ENCODE results near the gene CDC6. TPM values are rescaled to one million over a fixed set of nuclear protein-coding genes. Genes with fewer than 3 reads are reported as not detected.

Gene CDC6
- total RNA-seq, 1 donor from 2014 or later, result 65.3 TPM

GRCh38 chr17:40320756-40321523 lies 33.3 kb downstream of the CDC6 start:
- Mint-ChIP-seq H3K36me3 (no peaks in the 10 kb centered on the region), H3K27ac (no peak overlapping the region), H3K4me1 (peaks cover 57% of the 10 kb centered on the region), H3K9me3 (no peaks in the 10 kb centered on the region), H3K27me3 (ENCODE audit: insufficient read depth, low read depth) (peaks cover 8% of the 10 kb centered on the region), H3K4me3 (peak overlapping the region; percentile 33)
- Histone ChIP-seq H3K27ac (no peak overlapping the region), H3K9me3 (ENCODE audit: low read depth) (no peaks in the 10 kb centered on the region), H3K79me2 (ENCODE audit: low read depth) (peaks cover 21% of the 10 kb centered on the region), H3K4me1 (peaks cover 28% of the 10 kb centered on the region), H3K4me2 (peak overlapping the region; percentile 11), H3K4me3 (no peak overlapping the region), H3F3A (ENCODE audit: low read depth) (peaks cover 18% of the 10 kb centered on the region), H4K20me1 (ENCODE audit: low read depth) (peaks cover 66% of the 10 kb centered on the region), H3K27me3 (peaks cover 27% of the 10 kb centered on the region), H2AFZ (replicated peaks) (no peak overlapping the region), H3K9ac (no peak overlapping the region), H3K36me3 (no peaks in the 10 kb centered on the region)
- no peak for DNase-seq (ENCODE audit: low spot score)
- TF ChIP-seq, protein P1, sequence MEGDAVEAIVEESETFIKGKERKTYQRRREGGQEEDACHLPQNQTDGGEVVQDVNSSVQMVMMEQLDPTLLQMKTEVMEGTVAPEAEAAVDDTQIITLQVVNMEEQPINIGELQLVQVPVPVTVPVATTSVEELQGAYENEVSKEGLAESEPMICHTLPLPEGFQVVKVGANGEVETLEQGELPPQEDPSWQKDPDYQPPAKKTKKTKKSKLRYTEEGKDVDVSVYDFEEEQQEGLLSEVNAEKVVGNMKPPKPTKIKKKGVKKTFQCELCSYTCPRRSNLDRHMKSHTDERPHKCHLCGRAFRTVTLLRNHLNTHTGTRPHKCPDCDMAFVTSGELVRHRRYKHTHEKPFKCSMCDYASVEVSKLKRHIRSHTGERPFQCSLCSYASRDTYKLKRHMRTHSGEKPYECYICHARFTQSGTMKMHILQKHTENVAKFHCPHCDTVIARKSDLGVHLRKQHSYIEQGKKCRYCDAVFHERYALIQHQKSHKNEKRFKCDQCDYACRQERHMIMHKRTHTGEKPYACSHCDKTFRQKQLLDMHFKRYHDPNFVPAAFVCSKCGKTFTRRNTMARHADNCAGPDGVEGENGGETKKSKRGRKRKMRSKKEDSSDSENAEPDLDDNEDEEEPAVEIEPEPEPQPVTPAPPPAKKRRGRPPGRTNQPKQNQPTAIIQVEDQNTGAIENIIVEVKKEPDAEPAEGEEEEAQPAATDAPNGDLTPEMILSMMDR (IDR thresholded peaks at IDR 0.05), result no peak
- no peak for TF ChIP-seq EZH2 (IDR thresholded peaks at IDR 0.05)
- no peak for TF ChIP-seq EZH2phosphoT487 (IDR thresholded peaks at IDR 0.05)

GRCh38 chr17:40321524-40321929 lies 33.8 kb downstream of the CDC6 start:
- peaks cover 23% of the 10 kb centered on the region for H3K4me1 ChIP-seq
- H3K27ac ChIP-seq, result no peak overlapping the region

GRCh38 chr17:40321961-40322357 lies 34.3 kb downstream of the CDC6 start:
- Histone ChIP-seq H3K36me3 (no peaks in the 10 kb centered on the region), H3K4me1 (peaks cover 21% of the 10 kb centered on the region), H2AFZ (replicated peaks) (no peak overlapping the region), H3K9ac (no peak overlapping the region), H3K79me2 (ENCODE audit: low read depth) (peaks cover 21% of the 10 kb centered on the region), H3K4me3 (no peak overlapping the region), H3K27me3 (peaks cover 17% of the 10 kb centered on the region), H3F3A (ENCODE audit: low read depth) (peaks cover 10% of the 10 kb centered on the region), H3K27ac (no peak overlapping the region), H4K20me1 (ENCODE audit: low read depth) (peaks cover 69% of the 10 kb centered on the region), H3K9me3 (ENCODE audit: low read depth) (no peaks in the 10 kb centered on the region), H3K4me2 (no peak overlapping the region)
- TF ChIP-seq EZH2phosphoT487 (IDR thresholded peaks at IDR 0.05) (no peak), EZH2 (IDR thresholded peaks at IDR 0.05) (no peak)
- TF ChIP-seq, protein P1 (IDR thresholded peaks at IDR 0.05), result no peak
- Mint-ChIP-seq H3K4me1 (peaks cover 54% of the 10 kb centered on the region), H3K36me3 (no peaks in the 10 kb centered on the region), H3K27ac (no peak overlapping the region), H3K4me3 (no peak overlapping the region), H3K9me3 (no peaks in the 10 kb centered on the region), H3K27me3 (ENCODE audit: insufficient read depth, low read depth) (peaks cover 4% of the 10 kb centered on the region)
- no peak for DNase-seq (ENCODE audit: low spot score)

More at GRCh38 chr17:40321524-40321929, 33.8 kb downstream of the CDC6 start:
- H3F3A ChIP-seq (ENCODE audit: low read depth), result peaks cover 12% of the 10 kb centered on the region
- H3K4me1 Mint-ChIP-seq, result peaks cover 55% of the 10 kb centered on the region
- TF ChIP-seq EZH2 (IDR thresholded peaks at IDR 0.05), result no peak
- DNase-seq (ENCODE audit: low spot score), result no peak
- H2AFZ ChIP-seq (replicated peaks), result no peak overlapping the region
- H3K27me3 ChIP-seq, result peaks cover 21% of the 10 kb centered on the region
- H3K27ac Mint-ChIP-seq, result no peak overlapping the region
- no peaks in the 10 kb centered on the region for H3K9me3 Mint-ChIP-seq
- H3K79me2 ChIP-seq (ENCODE audit: low read depth), result peaks cover 21% of the 10 kb centered on the region
- no peaks in the 10 kb centered on the region for H3K9me3 ChIP-seq (ENCODE audit: low read depth)
- no peaks in the 10 kb centered on the region for H3K36me3 ChIP-seq
- H3K4me2 ChIP-seq, result no peak overlapping the region
- no peak overlapping the region for H3K4me3 Mint-ChIP-seq
- H3K9ac ChIP-seq, result no peak overlapping the region
- H3K27me3 Mint-ChIP-seq (ENCODE audit: insufficient read depth, low read depth), result peaks cover 4% of the 10 kb centered on the region
- H3K4me3 ChIP-seq, result no peak overlapping the region
- peaks cover 67% of the 10 kb centered on the region for H4K20me1 ChIP-seq (ENCODE audit: low read depth)
- H3K36me3 Mint-ChIP-seq, result no peaks in the 10 kb centered on the region
